ENCODE results near the gene EFTUD2.

DNA sequence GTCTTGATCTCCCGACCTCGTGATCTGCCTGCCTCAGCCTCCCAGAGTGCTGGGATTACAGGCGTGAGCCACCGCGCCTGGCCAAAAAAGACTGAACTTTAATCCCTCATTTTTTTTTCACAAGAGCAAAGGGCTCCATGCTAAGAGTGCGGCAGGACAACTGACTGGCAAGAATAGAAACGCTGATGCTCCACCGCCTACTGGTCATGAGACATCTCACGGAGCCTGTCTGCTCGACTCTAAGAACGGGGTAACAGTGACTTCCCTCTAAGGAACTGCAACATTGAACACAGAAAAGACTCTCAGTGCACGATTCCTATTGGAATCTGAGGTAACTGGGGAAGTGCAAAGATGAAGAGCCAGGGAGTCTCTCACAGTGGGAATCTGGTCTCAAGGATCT lies 27.7 kb downstream of the EFTUD2 start:
- TF ChIP-seq, protein P1, sequence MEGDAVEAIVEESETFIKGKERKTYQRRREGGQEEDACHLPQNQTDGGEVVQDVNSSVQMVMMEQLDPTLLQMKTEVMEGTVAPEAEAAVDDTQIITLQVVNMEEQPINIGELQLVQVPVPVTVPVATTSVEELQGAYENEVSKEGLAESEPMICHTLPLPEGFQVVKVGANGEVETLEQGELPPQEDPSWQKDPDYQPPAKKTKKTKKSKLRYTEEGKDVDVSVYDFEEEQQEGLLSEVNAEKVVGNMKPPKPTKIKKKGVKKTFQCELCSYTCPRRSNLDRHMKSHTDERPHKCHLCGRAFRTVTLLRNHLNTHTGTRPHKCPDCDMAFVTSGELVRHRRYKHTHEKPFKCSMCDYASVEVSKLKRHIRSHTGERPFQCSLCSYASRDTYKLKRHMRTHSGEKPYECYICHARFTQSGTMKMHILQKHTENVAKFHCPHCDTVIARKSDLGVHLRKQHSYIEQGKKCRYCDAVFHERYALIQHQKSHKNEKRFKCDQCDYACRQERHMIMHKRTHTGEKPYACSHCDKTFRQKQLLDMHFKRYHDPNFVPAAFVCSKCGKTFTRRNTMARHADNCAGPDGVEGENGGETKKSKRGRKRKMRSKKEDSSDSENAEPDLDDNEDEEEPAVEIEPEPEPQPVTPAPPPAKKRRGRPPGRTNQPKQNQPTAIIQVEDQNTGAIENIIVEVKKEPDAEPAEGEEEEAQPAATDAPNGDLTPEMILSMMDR (IDR thresholded peaks at IDR 0.05), result no peak
- TF ChIP-seq ZFX (IDR thresholded peaks at IDR 0.05; ENCODE audit: borderline replicate concordance), result no peak

Measured in 22Rv1 (cell line).